Calu3 (cell line): ENCODE measurements around the gene OR2F1. TPM values are rescaled to one million over a fixed set of nuclear protein-coding genes. Genes with fewer than 3 reads are reported as not detected.

ENCODE experiments used
- Bru-seq: library from RNA; stranded (reverse); fragments of 400-500 nt; gene quantifications from one replicate; lab custom pipeline; 2021; lab: Mats Ljungman, UMichigan
- BruChase-seq, 2 experiments: library from RNA; stranded (reverse); fragments of 400-500 nt; gene quantifications; one replicate each; lab custom pipeline; 2021; lab: Mats Ljungman, UMichigan
- BruUV-seq: library from RNA; stranded (reverse); fragments of 400-500 nt; replicated peaks from 2 replicates; lab custom pipeline; 2021; lab: Mats Ljungman, UMichigan
- CTCF ChIA-PET: fragments of 300-600 bp; sonication (Branson Sonifier 250); formaldehyde crosslinking; loops from one replicate; lab custom pipeline; 2022; ENCODE audit warnings: antibody characterized with exemption; lab: Charles Lee
- DNase-seq: peaks from one replicate; pipeline ENCODE4 v3.0.0; 2022
- H3K27ac Mint-ChIP-seq: one replicate; pipeline ENCODE4 v1.8.0; 2022; ENCODE audit warnings: mixed read lengths; ENCODE audit not compliant: unreplicated experiment
- H3K27me3 Mint-ChIP-seq: one replicate; pipeline ENCODE4 v1.8.0; 2022; ENCODE audit warnings: mixed read lengths; ENCODE audit not compliant: unreplicated experiment
- H3K36me3 Mint-ChIP-seq: one replicate; pipeline ENCODE4 v1.8.0; 2022; ENCODE audit warnings: mild to moderate bottlenecking, moderate library complexity, mixed read lengths; ENCODE audit not compliant: insufficient read depth, unreplicated experiment
- H3K4me1 Mint-ChIP-seq: one replicate; pipeline ENCODE4 v1.8.0; 2022; ENCODE audit warnings: mild to moderate bottlenecking, low read depth, mixed read lengths; ENCODE audit not compliant: unreplicated experiment
- H3K4me3 Mint-ChIP-seq: one replicate; pipeline ENCODE4 v1.8.0; 2022; ENCODE audit warnings: mild to moderate bottlenecking, low read depth, moderate library complexity, mixed read lengths; ENCODE audit not compliant: unreplicated experiment
- H3K9me3 Mint-ChIP-seq: one replicate; pipeline ENCODE4 v1.8.0; 2022; ENCODE audit warnings: low read depth, mixed read lengths; ENCODE audit not compliant: unreplicated experiment
- intact Hi-C: fragments of 100-400 bp; cut with micrococcal nuclease; formaldehyde crosslinking; loops from one replicate; pipeline ENCODE4 v1.10.0; 2022; ENCODE audit not compliant: unreplicated experiment
- long read RNA-seq: library from polyadenylated mRNA; stranded (forward); transcript quantifications from one replicate; pipeline ENCODE4 v2.0.0, GENCODE V29; 2022
- total RNA-seq: library from RNA; stranded (reverse); gene quantifications from 2 replicates; pipeline ENCODE4 v1.2.3, GENCODE V29; 2022
- TF ChIP-seq, protein P1 (sequence below): fragments of 200-600 bp; IDR thresholded peaks from one replicate; pipeline ENCODE4 v1.8.0; 2022; ENCODE audit warnings: antibody characterized with exemption; ENCODE audit not compliant: unreplicated experiment

Gene OR2F1, protein sequence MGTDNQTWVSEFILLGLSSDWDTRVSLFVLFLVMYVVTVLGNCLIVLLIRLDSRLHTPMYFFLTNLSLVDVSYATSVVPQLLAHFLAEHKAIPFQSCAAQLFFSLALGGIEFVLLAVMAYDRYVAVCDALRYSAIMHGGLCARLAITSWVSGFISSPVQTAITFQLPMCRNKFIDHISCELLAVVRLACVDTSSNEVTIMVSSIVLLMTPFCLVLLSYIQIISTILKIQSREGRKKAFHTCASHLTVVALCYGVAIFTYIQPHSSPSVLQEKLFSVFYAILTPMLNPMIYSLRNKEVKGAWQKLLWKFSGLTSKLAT
- not detected in 2 replicates for total RNA-seq
- not detected for Bru-seq, nascent RNA
- percentile 7 among the genes with signal in this experiment for BruChase-seq, experiment 1, labeled RNA remaining after a 6-hour chase
- BruChase-seq, experiment 2, labeled RNA remaining after a 2-hour chase, result percentile 8 among the genes with signal in this experiment
- long read RNA-seq, result 0 reads

DNA sequence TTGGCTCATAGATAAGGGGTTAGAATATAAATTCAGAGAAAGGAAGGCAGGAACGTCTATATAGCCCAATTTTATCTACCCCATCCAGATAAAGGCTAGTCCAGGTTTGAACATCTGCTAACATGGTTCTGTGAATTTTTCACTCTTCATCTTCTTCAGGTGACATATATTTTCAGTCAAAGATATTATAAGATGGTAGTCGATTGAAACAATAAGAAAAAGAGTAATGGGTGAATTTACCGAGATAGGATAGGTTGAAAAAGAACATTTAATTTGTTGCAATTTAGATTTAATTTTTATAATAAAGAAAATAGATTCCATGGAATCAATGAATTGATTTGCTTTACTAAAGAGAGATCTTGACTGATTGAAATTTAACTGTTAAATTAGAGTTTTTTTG, at the start of gene OR2F1:
TSS of gene OR2F1 (plus strand) at position 301 of the 400 bp plus-strand sequence. CDS start 5,127 bp downstream, outside the sequence.
- TF ChIP-seq, protein P1, sequence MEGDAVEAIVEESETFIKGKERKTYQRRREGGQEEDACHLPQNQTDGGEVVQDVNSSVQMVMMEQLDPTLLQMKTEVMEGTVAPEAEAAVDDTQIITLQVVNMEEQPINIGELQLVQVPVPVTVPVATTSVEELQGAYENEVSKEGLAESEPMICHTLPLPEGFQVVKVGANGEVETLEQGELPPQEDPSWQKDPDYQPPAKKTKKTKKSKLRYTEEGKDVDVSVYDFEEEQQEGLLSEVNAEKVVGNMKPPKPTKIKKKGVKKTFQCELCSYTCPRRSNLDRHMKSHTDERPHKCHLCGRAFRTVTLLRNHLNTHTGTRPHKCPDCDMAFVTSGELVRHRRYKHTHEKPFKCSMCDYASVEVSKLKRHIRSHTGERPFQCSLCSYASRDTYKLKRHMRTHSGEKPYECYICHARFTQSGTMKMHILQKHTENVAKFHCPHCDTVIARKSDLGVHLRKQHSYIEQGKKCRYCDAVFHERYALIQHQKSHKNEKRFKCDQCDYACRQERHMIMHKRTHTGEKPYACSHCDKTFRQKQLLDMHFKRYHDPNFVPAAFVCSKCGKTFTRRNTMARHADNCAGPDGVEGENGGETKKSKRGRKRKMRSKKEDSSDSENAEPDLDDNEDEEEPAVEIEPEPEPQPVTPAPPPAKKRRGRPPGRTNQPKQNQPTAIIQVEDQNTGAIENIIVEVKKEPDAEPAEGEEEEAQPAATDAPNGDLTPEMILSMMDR, result no peak
- Mint-ChIP-seq H3K9me3 (peaks cover 2% of the 10 kb centered on the region), H3K27me3 (peaks cover 28% of the 10 kb centered on the region), H3K4me3 (no peak within 1 kb of the TSS), H3K4me1 (no peaks in the 10 kb centered on the region), H3K27ac (no peak within 1 kb of the TSS), H3K36me3 (no peaks in the 10 kb centered on the region)
- no TSS peak for BruUV-seq
- intact Hi-C loops, result no loop called here
- no peak for DNase-seq
- CTCF ChIA-PET, result no interaction called here

DNA sequence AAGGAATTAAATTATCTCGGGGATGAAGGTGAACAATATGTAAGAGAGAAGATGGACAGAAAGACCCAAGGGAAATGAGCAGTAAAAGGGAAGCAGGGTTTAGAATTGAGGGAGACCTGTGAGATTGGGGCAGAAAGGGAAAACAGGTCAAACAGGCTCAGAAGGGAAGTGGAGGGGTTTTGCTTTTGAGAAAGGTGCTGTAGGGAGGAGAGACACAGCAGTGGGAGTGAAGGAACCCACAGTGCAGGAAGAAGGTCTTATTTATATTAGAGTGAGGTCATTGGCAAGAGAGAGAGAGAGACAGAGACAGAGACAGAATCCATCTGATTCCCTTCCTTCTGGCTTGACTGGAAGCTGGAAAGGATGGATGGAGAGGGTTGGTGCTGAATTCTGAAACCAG, 49.1 kb upstream of the OR2F1 start:
- peaks cover 15% of the 10 kb centered on the region for H3K36me3 Mint-ChIP-seq
- no peak overlapping the region for H3K27ac Mint-ChIP-seq
- no peaks in the 10 kb centered on the region for H3K27me3 Mint-ChIP-seq
- peaks cover 12% of the 10 kb centered on the region for H3K4me1 Mint-ChIP-seq
- TF ChIP-seq, protein P1, result no peak
- no peaks in the 10 kb centered on the region for H3K9me3 Mint-ChIP-seq
- H3K4me3 Mint-ChIP-seq, result no peak overlapping the region
- intact Hi-C loops, result no loop called here
- no TSS peak for BruUV-seq
- no peak for DNase-seq
- CTCF ChIA-PET, result no interaction called here

DNA sequence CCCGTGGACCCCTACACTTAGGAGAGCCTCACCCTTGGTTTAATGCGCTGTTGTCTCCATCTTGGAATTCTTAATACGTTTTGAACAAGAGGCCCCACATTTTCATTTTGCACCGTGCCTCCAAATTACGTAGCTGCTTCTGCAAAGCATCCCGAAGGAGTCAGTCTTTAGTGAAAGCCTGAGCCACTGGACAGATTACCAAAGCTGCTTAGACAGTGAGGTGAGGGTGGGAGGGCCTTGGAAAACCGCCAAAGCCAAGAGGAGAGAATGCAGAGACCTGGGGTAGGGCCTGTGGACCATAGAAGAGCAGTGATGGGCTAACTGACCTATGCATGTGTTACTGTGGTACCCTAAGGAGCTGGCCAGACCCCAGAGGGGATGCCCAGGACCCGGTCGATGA, 48.5 kb upstream of the OR2F1 start:
- H3K4me3 Mint-ChIP-seq, result no peak overlapping the region
- BruUV-seq, result no TSS peak
- no peaks in the 10 kb centered on the region for H3K9me3 Mint-ChIP-seq
- TF ChIP-seq, protein P1, result no peak
- no peaks in the 10 kb centered on the region for H3K27me3 Mint-ChIP-seq
- peaks cover 12% of the 10 kb centered on the region for H3K36me3 Mint-ChIP-seq
- intact Hi-C loops, result no loop called here
- CTCF ChIA-PET, result no interaction called here
- peaks cover 12% of the 10 kb centered on the region for H3K4me1 Mint-ChIP-seq
- DNase-seq, result no peak
- no peak overlapping the region for H3K27ac Mint-ChIP-seq

DNA sequence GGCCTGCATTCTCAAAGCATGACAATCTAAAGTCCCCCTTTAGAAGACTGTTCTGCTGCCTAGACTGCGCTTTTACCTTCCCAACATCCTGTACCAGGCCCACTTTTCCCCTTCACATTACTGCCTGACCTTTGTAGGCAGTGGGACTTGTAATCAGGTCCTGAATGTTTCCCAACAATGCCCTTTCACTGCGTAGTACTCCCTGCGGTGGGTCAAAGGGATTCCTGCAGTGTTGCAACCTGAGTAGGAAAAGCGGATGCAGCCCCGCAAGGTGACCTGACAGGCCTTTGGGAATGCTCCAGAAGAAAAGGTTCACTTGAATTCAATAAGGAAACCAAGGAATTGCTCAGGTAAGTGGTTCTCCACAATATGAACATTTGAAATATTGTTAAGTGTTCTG, 47.7 kb upstream of the OR2F1 start:
- no peak overlapping the region for H3K27ac Mint-ChIP-seq
- H3K36me3 Mint-ChIP-seq, result peaks cover 4% of the 10 kb centered on the region
- TF ChIP-seq, protein P1, result no peak
- CTCF ChIA-PET, result no interaction called here
- no TSS peak for BruUV-seq
- H3K27me3 Mint-ChIP-seq, result no peaks in the 10 kb centered on the region
- intact Hi-C loops, result no loop called here
- no peak overlapping the region for H3K4me3 Mint-ChIP-seq
- H3K9me3 Mint-ChIP-seq, result no peaks in the 10 kb centered on the region
- peaks cover 12% of the 10 kb centered on the region for H3K4me1 Mint-ChIP-seq
- DNase-seq, result no peak
